ENCODE results near the gene FXYD5. TPM values are rescaled to one million over a fixed set of nuclear protein-coding genes. Genes with fewer than 3 reads are reported as not detected.

Gene FXYD5
- total RNA-seq, 2 experiments from 2014 or later, result 82.1 to 147 TPM

DNA sequence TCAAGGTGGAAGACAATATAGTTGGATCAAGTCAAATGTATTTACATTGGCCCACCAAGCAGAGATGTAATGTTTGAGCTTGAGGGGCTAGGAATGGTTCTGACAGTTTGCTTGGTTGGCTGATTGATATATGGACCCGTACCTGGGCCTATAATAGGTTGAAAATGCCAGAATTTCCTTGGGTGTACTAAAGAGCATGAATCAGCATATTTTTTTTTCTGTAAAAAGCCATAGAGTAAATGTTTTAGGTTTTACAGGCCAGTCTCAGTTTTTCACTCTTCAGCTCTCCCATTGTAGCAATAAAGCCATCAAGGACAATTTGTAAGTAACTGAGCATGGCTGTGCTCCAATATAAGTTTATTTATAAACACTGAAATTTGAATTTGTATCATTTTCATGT, 26.9 kb downstream of the FXYD5 start:
- Histone ChIP-seq H3K9me2 (ENCODE audit: insufficient read depth, low read length) (no peaks in the 10 kb centered on the region), H3K4me1 (ENCODE audit: insufficient read depth, low read length, poor library complexity, severe bottlenecking) (no peaks in the 10 kb centered on the region), H3K9me3 (ENCODE audit: low read length) (peaks cover 13% of the 10 kb centered on the region; the same call in 1 of the 2 replicates), H3K27ac (ENCODE audit: low read depth, low read length, poor library complexity, severe bottlenecking) (no peak overlapping the region), H4K20me1 (ENCODE audit: insufficient read depth, low read length) (no peaks in the 10 kb centered on the region), H3K79me2 (ENCODE audit: insufficient read depth, low read depth, low read length) (no peaks in the 10 kb centered on the region), H2AFZ (ENCODE audit: low read length) (no peak overlapping the region), H3K36me3 (ENCODE audit: insufficient read depth, low read length) (no peaks in the 10 kb centered on the region), H3K4me3 (ENCODE audit: low read depth, low read length, poor library complexity, severe bottlenecking) (no peak overlapping the region), H3K4me2 (ENCODE audit: low read length) (no peak overlapping the region)
- CTCF ChIA-PET (ENCODE audit: unreplicated experiment), result no interaction called here
- POLR2A ChIA-PET, result no interaction called here
- TF ChIP-seq EZH2phosphoT487 (IDR thresholded peaks at IDR 0.05; ENCODE audit: borderline replicate concordance, low read depth, low read length), result no peak
- TF ChIP-seq CTCF (conservative IDR thresholded peaks at IDR 0.05; ENCODE audit: low read length), result no peak
- no peak for DNase-seq (ENCODE audit: low spot score)
- no TSS peak for BruUV-seq (replicated peaks)
- intact Hi-C loops (cut with micrococcal nuclease; ENCODE audit: unreplicated experiment), result no loop called here

GRCh38 chr19:35184267-35184666, 29.7 kb downstream of the FXYD5 start:
- no peaks in the 10 kb centered on the region for H4K20me1 ChIP-seq (ENCODE audit: insufficient read depth, low read length)
- no peaks in the 10 kb centered on the region for H3K9me2 ChIP-seq (ENCODE audit: insufficient read depth, low read length)
- DNase-seq (ENCODE audit: low spot score), result no peak
- H3K4me3 ChIP-seq (ENCODE audit: low read depth, low read length, poor library complexity, severe bottlenecking), result no peak overlapping the region
- BruUV-seq (replicated peaks), result no TSS peak
- H3K4me1 ChIP-seq (ENCODE audit: insufficient read depth, low read length, poor library complexity, severe bottlenecking), result no peaks in the 10 kb centered on the region
- H3K4me2 ChIP-seq (ENCODE audit: low read length), result no peak overlapping the region
- H3K79me2 ChIP-seq (ENCODE audit: insufficient read depth, low read depth, low read length), result no peaks in the 10 kb centered on the region
- ChIA-PET CTCF (ENCODE audit: unreplicated experiment) (no interaction called here), POLR2A (no interaction called here)
- H3K9me3 ChIP-seq (ENCODE audit: low read length), result peaks cover 5% of the 10 kb centered on the region
- TF ChIP-seq CTCF (conservative IDR thresholded peaks at IDR 0.05; ENCODE audit: low read length) (no peak), EZH2phosphoT487 (IDR thresholded peaks at IDR 0.05; ENCODE audit: borderline replicate concordance, low read depth, low read length) (no peak)
- no peak overlapping the region for H2AFZ ChIP-seq (ENCODE audit: low read length)
- intact Hi-C loops (cut with micrococcal nuclease; ENCODE audit: unreplicated experiment), result no loop called here
- no peaks in the 10 kb centered on the region for H3K36me3 ChIP-seq (ENCODE audit: insufficient read depth, low read length)
- no peak overlapping the region for H3K27ac ChIP-seq (ENCODE audit: low read depth, low read length, poor library complexity, severe bottlenecking)

DNA sequence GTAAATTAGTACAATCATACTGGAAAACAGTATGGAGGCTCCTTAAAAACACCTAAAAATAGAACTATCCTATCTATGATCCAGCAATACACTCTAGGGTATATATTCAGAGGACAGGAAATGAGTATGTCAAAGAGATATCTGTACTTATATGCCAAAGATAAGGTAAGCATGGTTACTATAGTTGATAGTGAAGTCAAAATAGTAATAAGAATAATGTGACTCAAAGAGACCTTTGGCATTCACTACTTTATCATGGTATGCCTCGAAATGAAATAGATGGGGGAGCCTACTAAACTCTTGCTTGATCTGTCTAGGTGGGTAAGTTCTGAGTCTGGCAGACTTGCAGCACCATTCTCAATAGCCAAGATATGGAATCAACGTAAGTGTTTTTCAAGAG, 30.3 kb downstream of the FXYD5 start:
- H3K9me2 ChIP-seq (ENCODE audit: insufficient read depth, low read length), result no peaks in the 10 kb centered on the region
- H4K20me1 ChIP-seq (ENCODE audit: insufficient read depth, low read length), result no peaks in the 10 kb centered on the region
- BruUV-seq (replicated peaks), result no TSS peak
- H3K4me3 ChIP-seq (ENCODE audit: low read depth, low read length, poor library complexity, severe bottlenecking), result no peak overlapping the region
- H3K4me2 ChIP-seq (ENCODE audit: low read length), result no peak overlapping the region
- no peak overlapping the region for H3K27ac ChIP-seq (ENCODE audit: low read depth, low read length, poor library complexity, severe bottlenecking)
- ChIA-PET CTCF (ENCODE audit: unreplicated experiment) (no interaction called here), POLR2A (no interaction called here)
- no peak for DNase-seq (ENCODE audit: low spot score)
- H3K9me3 ChIP-seq (ENCODE audit: low read length), result peaks cover 5% of the 10 kb centered on the region
- TF ChIP-seq CTCF (conservative IDR thresholded peaks at IDR 0.05; ENCODE audit: low read length), result no peak
- TF ChIP-seq EZH2phosphoT487 (IDR thresholded peaks at IDR 0.05; ENCODE audit: borderline replicate concordance, low read depth, low read length), result no peak
- no peaks in the 10 kb centered on the region for H3K36me3 ChIP-seq (ENCODE audit: insufficient read depth, low read length)
- H3K4me1 ChIP-seq (ENCODE audit: insufficient read depth, low read length, poor library complexity, severe bottlenecking), result no peaks in the 10 kb centered on the region
- H3K79me2 ChIP-seq (ENCODE audit: insufficient read depth, low read depth, low read length), result no peaks in the 10 kb centered on the region
- intact Hi-C loops (cut with micrococcal nuclease; ENCODE audit: unreplicated experiment), result no loop called here
- H2AFZ ChIP-seq (ENCODE audit: low read length), result no peak overlapping the region
